K562 (cell line): ENCODE measurements around the gene SECISBP2. TPM values are rescaled to one million over a fixed set of nuclear protein-coding genes. Genes with fewer than 3 reads are reported as not detected.

Source experiments
- ATAC-seq: fragments of 200-7000 bp; cut with Tn5 transposase; 3 replicates; pipeline ENCODE4 v1.9.1; 2020; ENCODE audit warnings: moderate library complexity
- BruUV-seq: library from RNA; stranded (reverse); fragments of 400-500 nt; replicated peaks from 2 replicates; lab custom pipeline; 2021; lab: Mats Ljungman, UMichigan
- CTCF ChIA-PET: fragments of 300-600 bp; formaldehyde crosslinking; extraction: SDS; loops from one replicate; lab custom pipeline; 2021; ENCODE audit warnings: low intra/inter-chr PET ratio; lab: Yijun Ruan, JAX
- POLR2A ChIA-PET: fragments of 300-600, 350-650 bp; sonication (Branson Sonifier 250); formaldehyde crosslinking; extraction: SDS; loops from one replicate; lab custom pipeline; 2021; ENCODE audit warnings: antibody characterized with exemption, inconsistent platforms; lab: Yijun Ruan, JAX
- DNase-seq, 4 experiments: peaks; one replicate each; pipeline versions ENCODE4 v3.0.0 to v3.0.0-alpha.2; 2011 to 2018; ENCODE audit warnings: low spot score in 3 of 4, mixed read lengths in 3 of 4; ENCODE audit errors: extremely low read depth in 1 of 4
- FAIRE-seq: peaks from 2 replicates; lab custom pipeline; 2011; peaks lifted over from hg19 to GRCh38; lab: Jason Lieb, UNC
- H2AFZ ChIP-seq: 2 replicates; pipeline ENCODE4 v1.6.0; 2011; ENCODE audit warnings: low read depth, low read length, control low read depth, inconsistent platforms
- H3K27ac ChIP-seq: fragments of 200-600 bp; 3 replicates; pipeline ENCODE4 v1.8.0; 2011; ENCODE audit warnings: low read depth, mild to moderate bottlenecking, control low read depth, inconsistent platforms, low read length, moderate library complexity, mixed read lengths; ENCODE audit errors: extremely low read depth
- H3K27me3 ChIP-seq, 2 experiments: fragments of 300-600 bp in 1 of 2; 2 replicates in 1 of 2; 3 replicates in 1 of 2; pipeline versions ENCODE4 v1.6.0 to v1.8.0; 2011; ENCODE audit warnings: inconsistent platforms in 2 of 2, low read length in 2 of 2, mild to moderate bottlenecking in 1 of 2, mixed read lengths in 1 of 2, moderate library complexity in 1 of 2; ENCODE audit not compliant: control insufficient read depth in 2 of 2, insufficient read depth in 2 of 2
- H3K36me3 ChIP-seq: fragments of 300-600 bp; 3 replicates; pipeline ENCODE4 v1.8.0; 2011; ENCODE audit warnings: mild to moderate bottlenecking, low read length, inconsistent platforms; ENCODE audit not compliant: control insufficient read depth, insufficient read depth
- H3K4me1 ChIP-seq, 2 experiments: fragments of 200-600 bp in 1 of 2; replicated peaks in 1 of 2; 2 replicates in 1 of 2; 3 replicates in 1 of 2; pipeline versions ENCODE4 v1.5.1 to v1.8.0; 2011; ENCODE audit warnings: inconsistent platforms in 2 of 2, low read length in 2 of 2, mild to moderate bottlenecking in 1 of 2, mixed read lengths in 1 of 2, moderate library complexity in 1 of 2; ENCODE audit not compliant: control insufficient read depth in 2 of 2, insufficient read depth in 2 of 2
- H3K4me2 ChIP-seq: 2 replicates; pipeline ENCODE4 v1.6.1; 2011; ENCODE audit warnings: low read length, control low read depth, inconsistent platforms, mixed read lengths; ENCODE audit not compliant: insufficient read depth
- H3K4me3 ChIP-seq: fragments of 200-600 bp; sonication (generic), shearing (Covaris generic); 2 replicates; pipeline ENCODE4 v1.5.1; 2016; ENCODE audit warnings: control low read depth, inconsistent platforms
- H3K79me2 ChIP-seq: fragments of 200-600 bp; 3 replicates; pipeline ENCODE4 v1.8.0; 2011; ENCODE audit warnings: low read length, inconsistent platforms; ENCODE audit not compliant: control insufficient read depth, insufficient read depth
- H3K9ac ChIP-seq, 2 experiments: 2 replicates each; pipeline versions ENCODE4 v1.6.0 to v1.6.1; 2011; ENCODE audit warnings: low read depth in 2 of 2, low read length in 2 of 2, control low read depth in 1 of 2, inconsistent platforms in 1 of 2, mild to moderate bottlenecking in 1 of 2, mixed read lengths in 1 of 2; ENCODE audit not compliant: insufficient read depth in 1 of 2
- H3K9me1 ChIP-seq: one replicate; pipeline ENCODE4 v1.6.0; 2011; ENCODE audit warnings: inconsistent platforms, mild to moderate bottlenecking, low read length, moderate library complexity; ENCODE audit not compliant: control insufficient read depth, insufficient read depth
- H3K9me3 ChIP-seq: replicated peaks from 2 replicates; pipeline ENCODE4 v1.5.1; 2011; ENCODE audit warnings: low read depth, low read length, inconsistent platforms; ENCODE audit not compliant: control insufficient read depth, insufficient read depth
- H4K20me1 ChIP-seq: replicated peaks from 2 replicates; pipeline ENCODE4 v1.6.1; 2011; ENCODE audit warnings: low read length, inconsistent platforms, mixed read lengths; ENCODE audit not compliant: control insufficient read depth, insufficient read depth
- CHD2 ChIP-seq: IDR thresholded peaks from 2 replicates; pipeline ENCODE4 v1.6.1; 2011; ENCODE audit warnings: low read depth, low read length
- CREB1 ChIP-seq, 2 experiments: sonication (generic) in 1 of 2; formaldehyde crosslinking in 1 of 2; IDR thresholded peaks; 2 replicates each; pipeline versions ENCODE4 v1.6.1 to v1.8.0; 2012 to 2022; ENCODE audit warnings: inconsistent platforms in 1 of 2, mild to moderate bottlenecking in 1 of 2, missing genetic modification reagents in 1 of 2, moderate library complexity in 1 of 2
- GTF2B ChIP-seq: IDR thresholded peaks from 2 replicates; pipeline ENCODE4 v1.6.1; 2011; ENCODE audit not compliant: insufficient read length; ENCODE audit errors: extremely low read depth
- KAT8 ChIP-seq: fragments of 450-650 bp; IDR thresholded peaks from 2 replicates; pipeline ENCODE4 v1.6.1; 2016; ENCODE audit warnings: low read depth, mild to moderate bottlenecking
- MAFG ChIP-seq: fragments of 450-650 bp; conservative IDR thresholded peaks from 2 replicates; pipeline ENCODE4 v1.6.1; 2016; ENCODE audit warnings: missing genetic modification characterization, missing compliant biosample characterization
- MAFK ChIP-seq: IDR thresholded peaks from 2 replicates; pipeline ENCODE4 v1.6.1; 2011; ENCODE audit warnings: low read length, improper control_type of control experiment
- MCM5 ChIP-seq: fragments of 450-650 bp; IDR thresholded peaks from 2 replicates; pipeline ENCODE4 v1.6.1; 2016; ENCODE audit warnings: low read depth
- STAT5B ChIP-seq: fragments of 250-450 bp; sonication (Bioruptor Pico); IDR thresholded peaks from 2 replicates; pipeline ENCODE4 v1.8.0; 2021; ENCODE audit warnings: mild to moderate bottlenecking, inconsistent platforms
- ZNF668 ChIP-seq: fragments of 250-450 bp; sonication (Bioruptor Pico); IDR thresholded peaks from 2 replicates; pipeline ENCODE4 v1.8.0; 2022; ENCODE audit warnings: mild to moderate bottlenecking, inconsistent platforms
- WGBS: fragments of 100-300 bp; shearing (Covaris generic); methylation state at CpG from one replicate; pipeline ENCODE4 v1.1.6; 2016; ENCODE audit warnings: low coverage, mixed read lengths; ENCODE audit not compliant: insufficient coverage; ENCODE audit errors: missing lambda C conversion rate; 5-methylcytosine and 5-hydroxymethylcytosine counted together
- in situ Hi-C: fragments of 300-500 bp; cut with MboI; formaldehyde crosslinking; loops from 4 replicates; pipeline ENCODE4 v1.15.0; 2018; ENCODE audit warnings: inconsistent platforms, mixed read lengths
- intact Hi-C: fragments of 100-400 bp; cut with micrococcal nuclease; formaldehyde crosslinking; loops from 2 replicates; pipeline ENCODE4 v1.14.2; 2022
- polyA plus RNA-seq, 8 experiments: library from polyadenylated mRNA; depleted of rRNA in 4 of 8; stranded (reverse) in 5 of 8; unstranded in 3 of 8; fragments of >200 nt; fragmentation: Nextera tagmentation in 2 of 8; fragmentation: Illumina TruSeq in 1 of 8; extraction: Ambion mirVana in 2 of 8; extraction: Trizol in 1 of 8; gene quantifications; 2 replicates each; pipeline versions ENCODE4 v1.2.1 to v1.2.3, GENCODE V29; 2011 to 2014; ENCODE audit warnings: inconsistent platforms in 1 of 8, missing spikeins in 1 of 8
- total RNA-seq, 7 experiments: library from RNA; depleted of rRNA in 6 of 7; stranded (reverse); fragments of >200 nt in 6 of 7; fragmentation: Illumina TruSeq in 2 of 7; extraction: Trizol in 2 of 7; gene quantifications; 2 replicates each; pipeline versions ENCODE4 v1.2.1 to v1.2.3, GENCODE V29; 2011 to 2021; ENCODE audit warnings: low replicate concordance in 1 of 7
- TF ChIP-seq, protein P1 (sequence below), 2 experiments: fragments of 450-650 bp in 1 of 2; sonication (generic) in 1 of 2; formaldehyde crosslinking in 1 of 2; IDR thresholded peaks; 2 replicates each; pipeline versions ENCODE4 v1.7.1 to v1.9.0; 2016 to 2022; ENCODE audit warnings: inconsistent platforms in 1 of 2, mild to moderate bottlenecking in 1 of 2, missing genetic modification reagents in 1 of 2

SECISBP2 gene
- total and polyA plus RNA-seq, 9 of the 15 experiments (the other 6 are each of a cell fraction or from before 2014, with no cell fraction given) = 3.2 to 41.6 (median 26.1) TPM

DNA sequence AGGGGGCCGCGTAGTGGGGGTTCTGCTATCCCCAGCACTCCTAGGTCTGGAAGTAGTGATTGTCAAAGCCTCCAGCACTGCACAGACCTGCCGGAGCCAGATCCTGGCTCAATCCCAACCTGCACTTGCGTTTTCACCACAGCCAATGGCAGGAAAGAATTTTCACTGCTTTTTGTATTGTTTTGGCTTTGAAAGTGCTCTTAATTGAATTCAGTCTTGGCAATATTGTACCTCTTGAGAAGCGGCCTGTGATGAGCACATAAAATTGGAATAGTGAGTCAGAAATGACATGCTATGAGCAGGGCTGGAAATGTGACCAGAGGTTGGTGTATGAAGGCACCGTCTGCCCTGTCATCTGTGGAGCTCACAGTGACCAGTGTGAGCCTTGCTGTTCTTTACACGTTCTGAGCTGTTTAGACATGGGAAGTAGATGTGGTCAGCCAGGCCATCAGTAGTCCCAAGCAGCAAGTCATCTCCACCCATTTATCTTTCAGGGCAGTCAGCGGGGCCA, 41.5 kb downstream of the SECISBP2 start:
- DNase-seq = no peak
- intact Hi-C loops (no loop called here), in situ Hi-C loops (no loop called here)
- Histone ChIP-seq H3K9me3 (no peaks in the 10 kb centered on the region), H3K27me3 (no peaks in the 10 kb centered on the region), H3K4me2 (no peak overlapping the region), H3K79me2 (no peaks in the 10 kb centered on the region), H3K4me1 (no peaks in the 10 kb centered on the region; a peak in 1 of 5 replicates), H4K20me1 (no peaks in the 10 kb centered on the region), H3K9ac (no peak overlapping the region), H3K36me3 (peaks cover 51% of the 10 kb centered on the region), H3K27ac (no peak overlapping the region), H2AFZ (no peak overlapping the region), H3K9me1 (no peaks in the 10 kb centered on the region), H3K4me3 (no peak overlapping the region)
- ChIA-PET POLR2A (no interaction called here), CTCF (no interaction called here)
- no peak for FAIRE-seq
- 87% methylated on average over 4 of the region's 8 CpGs for WGBS
- ATAC-seq = no peak
- no TSS peak for BruUV-seq
- no peak for TF ChIP-seq MCM5
- no peak for TF ChIP-seq KAT8
- no peak for TF ChIP-seq STAT5B (CRISPR knock-in tag)
- no peak for TF ChIP-seq CHD2
- TF ChIP-seq GTF2B = no peak
- TF ChIP-seq, protein P1, sequence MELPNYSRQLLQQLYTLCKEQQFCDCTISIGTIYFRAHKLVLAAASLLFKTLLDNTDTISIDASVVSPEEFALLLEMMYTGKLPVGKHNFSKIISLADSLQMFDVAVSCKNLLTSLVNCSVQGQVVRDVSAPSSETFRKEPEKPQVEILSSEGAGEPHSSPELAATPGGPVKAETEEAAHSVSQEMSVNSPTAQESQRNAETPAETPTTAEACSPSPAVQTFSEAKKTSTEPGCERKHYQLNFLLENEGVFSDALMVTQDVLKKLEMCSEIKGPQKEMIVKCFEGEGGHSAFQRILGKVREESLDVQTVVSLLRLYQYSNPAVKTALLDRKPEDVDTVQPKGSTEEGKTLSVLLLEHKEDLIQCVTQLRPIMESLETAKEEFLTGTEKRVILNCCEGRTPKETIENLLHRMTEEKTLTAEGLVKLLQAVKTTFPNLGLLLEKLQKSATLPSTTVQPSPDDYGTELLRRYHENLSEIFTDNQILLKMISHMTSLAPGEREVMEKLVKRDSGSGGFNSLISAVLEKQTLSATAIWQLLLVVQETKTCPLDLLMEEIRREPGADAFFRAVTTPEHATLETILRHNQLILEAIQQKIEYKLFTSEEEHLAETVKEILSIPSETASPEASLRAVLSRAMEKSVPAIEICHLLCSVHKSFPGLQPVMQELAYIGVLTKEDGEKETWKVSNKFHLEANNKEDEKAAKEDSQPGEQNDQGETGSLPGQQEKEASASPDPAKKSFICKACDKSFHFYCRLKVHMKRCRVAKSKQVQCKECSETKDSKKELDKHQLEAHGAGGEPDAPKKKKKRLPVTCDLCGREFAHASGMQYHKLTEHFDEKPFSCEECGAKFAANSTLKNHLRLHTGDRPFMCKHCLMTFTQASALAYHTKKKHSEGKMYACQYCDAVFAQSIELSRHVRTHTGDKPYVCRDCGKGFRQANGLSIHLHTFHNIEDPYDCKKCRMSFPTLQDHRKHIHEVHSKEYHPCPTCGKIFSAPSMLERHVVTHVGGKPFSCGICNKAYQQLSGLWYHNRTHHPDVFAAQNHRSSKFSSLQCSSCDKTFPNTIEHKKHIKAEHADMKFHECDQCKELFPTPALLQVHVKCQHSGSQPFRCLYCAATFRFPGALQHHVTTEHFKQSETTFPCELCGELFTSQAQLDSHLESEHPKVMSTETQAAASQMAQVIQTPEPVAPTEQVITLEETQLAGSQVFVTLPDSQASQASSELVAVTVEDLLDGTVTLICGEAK (IDR thresholded peaks at IDR 0.05) = no peak
- TF ChIP-seq, protein P1 (CRISPR knock-in tag; IDR thresholded peaks at IDR 0.05) = no peak
- TF ChIP-seq ZNF668 (CRISPR knock-in tag) = no peak
- no peak for TF ChIP-seq MAFG
- TF ChIP-seq MAFK = no peak
- no peak for TF ChIP-seq CREB1 (IDR thresholded peaks at IDR 0.05)
- no peak for TF ChIP-seq CREB1 (CRISPR knock-in tag; IDR thresholded peaks at IDR 0.05)
- TF ChIP-seq, all 486 proteins: peak for 0
